Measurements from ENCODE around the gene OR10X1.

The OR10X1 gene

GRCh38 chr1:158554352-158554751 lies 25.3 kb downstream of the OR10X1 start, which contains the start of gene OR6Y1:
Gene OR6Y1, minus strand, starts transcription at chr1:158554405. Its CDS starts 6,300 bp downstream, at chr1:158548105.
- no peak for DNase-seq (ENCODE audit: low spot score)
- H3K4me3 ChIP-seq, result no peak within 1 kb of the TSS
- no peak within 1 kb of the TSS for H3K27ac ChIP-seq
- TF ChIP-seq CTCF (IDR thresholded peaks at IDR 0.05), result no peak

GRCh38 chr1:158552296-158552695 lies 27.4 kb downstream of the OR10X1 start:
- no peak for DNase-seq (ENCODE audit: low spot score)
- no peak for TF ChIP-seq CTCF (IDR thresholded peaks at IDR 0.05)
- H3K4me3 ChIP-seq, result no peak overlapping the region
- no peak overlapping the region for H3K27ac ChIP-seq

GRCh38 chr1:158547533-158547932 lies 32.2 kb downstream of the OR10X1 start:
- Histone ChIP-seq H3K4me3 (no peak overlapping the region), H3K27ac (no peak overlapping the region)
- no peak for TF ChIP-seq CTCF (IDR thresholded peaks at IDR 0.05)
- DNase-seq (ENCODE audit: low spot score), result no peak

GRCh38 chr1:158537609-158538008 lies 42.1 kb downstream of the OR10X1 start:
- no peak for TF ChIP-seq CTCF (IDR thresholded peaks at IDR 0.05)
- H3K4me3 ChIP-seq, result no peak overlapping the region
- no peak for DNase-seq (ENCODE audit: low spot score)
- no peak overlapping the region for H3K27ac ChIP-seq

GRCh38 chr1:158534496-158534895 lies 45.2 kb downstream of the OR10X1 start:
- DNase-seq (ENCODE audit: low spot score), result no peak
- Histone ChIP-seq H3K4me3 (no peak overlapping the region), H3K27ac (no peak overlapping the region)
- TF ChIP-seq CTCF (IDR thresholded peaks at IDR 0.05), result no peak

Measured in coronary artery (tissue), 2 donors.